AG04450 (cell line): Measurements from ENCODE around the gene KMT2A. TPM values are rescaled to one million over a fixed set of nuclear protein-coding genes. Genes with fewer than 3 reads are reported as not detected.

Experiments used
- CTCF ChIA-PET: fragments of 300-600, 350-600 bp; formaldehyde crosslinking; extraction: SDS; loops from one replicate; lab custom pipeline; 2022; ENCODE audit warnings: antibody characterized with exemption, inconsistent platforms; lab: Charles Lee
- POLR2A ChIA-PET: fragments of 350-600 bp; formaldehyde crosslinking; extraction: SDS; loops from one replicate; lab custom pipeline; 2021; ENCODE audit warnings: antibody characterized with exemption, inconsistent platforms; lab: Yijun Ruan, JAX
- DNase-seq: peaks from one replicate; pipeline ENCODE4 v3.0.0-alpha.2; 2011; ENCODE audit warnings: low read depth, low spot score
- H3K27ac ChIP-seq: one replicate; pipeline ENCODE4 v1.5.1; 2012; ENCODE audit warnings: low read depth, low read length, control low read depth
- H3K27me3 ChIP-seq: one replicate; pipeline ENCODE4 v1.6.0; 2012; ENCODE audit warnings: low read length; ENCODE audit not compliant: control insufficient read depth, insufficient read depth
- H3K4me3 ChIP-seq: 2 replicates; pipeline ENCODE4 v1.5.1; 2011; ENCODE audit warnings: mild to moderate bottlenecking, low read depth, low read length, control low read depth
- H3K9me3 ChIP-seq: 2 replicates; pipeline ENCODE4 v1.5.1; 2012; ENCODE audit warnings: low read length; ENCODE audit not compliant: control insufficient read depth, insufficient read depth
- CTCF ChIP-seq: IDR thresholded peaks from 2 replicates; pipeline ENCODE4 v1.5.1; 2011; ENCODE audit warnings: low read depth, low read length, control low read depth, inconsistent platforms
- polyA plus RNA-seq: library from polyadenylated mRNA; depleted of rRNA; stranded (reverse); fragments of >200 nt; gene quantifications from 2 replicates; pipeline ENCODE4 v1.2.3, GENCODE V29; 2011

KMT2A gene
- polyA plus RNA-seq, 1 experiment = 23.6 TPM

GRCh38 chr11:118524356-118524755 is 88.1 kb downstream of the KMT2A start:
- ChIA-PET CTCF (interaction anchor here (0.6 to 0.7 kb wide), 2 partner anchors 23 to 48 kb away, joined by 3 to 5 read pairs; no protein-coding TSS in a partner anchor), POLR2A (no interaction called here)
- Histone ChIP-seq H3K9me3 (no peaks in the 10 kb centered on the region), H3K27me3 (no peaks in the 10 kb centered on the region), H3K27ac (peak overlapping the region; percentile 21), H3K4me3 (no peak overlapping the region)
- DNase-seq = no peak
- no peak for TF ChIP-seq CTCF

GRCh38 chr11:118524757-118525470 is 88.6 kb downstream of the KMT2A start:
- CTCF ChIA-PET = interaction anchor here (0.6 to 0.7 kb wide), 2 partner anchors 22 to 49 kb away, joined by 3 to 5 read pairs; no protein-coding TSS in a partner anchor
- Histone ChIP-seq H3K27me3 (no peaks in the 10 kb centered on the region), H3K27ac (no peak overlapping the region), H3K9me3 (no peaks in the 10 kb centered on the region), H3K4me3 (no peak overlapping the region)
- TF ChIP-seq CTCF = no peak
- no peak for DNase-seq
- POLR2A ChIA-PET = no interaction called here

- no peak for DNase-seq
- Histone ChIP-seq H3K4me3 (no peak overlapping the region), H3K27ac (no peak overlapping the region), H3K9me3 (no peaks in the 10 kb centered on the region), H3K27me3 (no peaks in the 10 kb centered on the region)
- no peak for TF ChIP-seq CTCF
- ChIA-PET CTCF (interaction anchor here (0.6 to 1.0 kb wide), 2 partner anchors 38 to 173 kb away, joined by 3 to 5 read pairs; no protein-coding TSS in a partner anchor), POLR2A (interaction anchor here (1.0 kb wide), 1 partner anchor 12 kb away, joined by 6 read pairs; no protein-coding TSS in a partner anchor)
These were observed 90.4 kb downstream of the KMT2A start for GRCh38 chr11:118526688-118527087.

- no peaks in the 10 kb centered on the region for H3K27me3 ChIP-seq
- TF ChIP-seq CTCF = no peak
- DNase-seq = no peak
- no peaks in the 10 kb centered on the region for H3K9me3 ChIP-seq
- no peak within 1 kb of the TSS for H3K27ac ChIP-seq
- no peak within 1 kb of the TSS for H3K4me3 ChIP-seq
- POLR2A ChIA-PET = interaction anchor here (1.0 kb wide), 1 partner anchor 12 kb away, joined by 6 read pairs; no protein-coding TSS in a partner anchor
- CTCF ChIA-PET = no interaction called here
These were observed 90.8 kb downstream of the KMT2A start, which contains the start of gene TTC36 for GRCh38 chr11:118527109-118527508. Gene TTC36, plus strand, starts transcription at chr11:118527474. Its CDS starts 21 bp downstream, at chr11:118527495.

GRCh38 chr11:118528511-118528910 is 92.2 kb downstream of the KMT2A start:
- TF ChIP-seq CTCF = no peak
- Histone ChIP-seq H3K27me3 (no peaks in the 10 kb centered on the region), H3K4me3 (no peak overlapping the region), H3K27ac (no peak overlapping the region), H3K9me3 (no peaks in the 10 kb centered on the region; the same call in 1 of the 2 replicates)
- ChIA-PET CTCF (interaction anchor here (1.2 kb wide), 1 partner anchor 41 kb away, joined by 3 read pairs; no protein-coding TSS in a partner anchor), POLR2A (no interaction called here)
- no peak for DNase-seq
